ENCODE data around the gene BAHD1. TPM values are rescaled to one million over a fixed set of nuclear protein-coding genes. Genes with fewer than 3 reads are reported as not detected.
A peak's percentile ranks its signal among the peaks of the same experiment; 100 is the strongest.

BAHD1 gene
- polyA plus RNA-seq, 1 of the 3 experiments (the other 2 are of a cell fraction): 5.5 TPM

DNA sequence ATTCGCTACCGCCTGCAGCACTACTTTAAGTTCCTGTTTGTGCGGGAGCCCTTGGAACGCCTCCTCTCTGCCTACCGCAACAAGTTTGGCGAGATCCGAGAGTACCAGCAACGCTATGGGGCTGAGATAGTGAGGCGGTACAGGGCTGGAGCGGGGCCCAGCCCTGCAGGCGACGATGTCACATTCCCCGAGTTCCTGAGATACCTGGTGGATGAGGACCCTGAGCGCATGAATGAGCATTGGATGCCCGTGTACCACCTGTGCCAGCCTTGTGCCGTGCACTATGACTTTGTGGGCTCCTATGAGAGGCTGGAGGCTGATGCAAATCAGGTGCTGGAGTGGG, 31.0 kb downstream of the BAHD1 start (continued):
- no peak for TF ChIP-seq MEF2A (IDR thresholded peaks at IDR 0.05; ENCODE audit: borderline replicate concordance, low read depth)

DNA sequence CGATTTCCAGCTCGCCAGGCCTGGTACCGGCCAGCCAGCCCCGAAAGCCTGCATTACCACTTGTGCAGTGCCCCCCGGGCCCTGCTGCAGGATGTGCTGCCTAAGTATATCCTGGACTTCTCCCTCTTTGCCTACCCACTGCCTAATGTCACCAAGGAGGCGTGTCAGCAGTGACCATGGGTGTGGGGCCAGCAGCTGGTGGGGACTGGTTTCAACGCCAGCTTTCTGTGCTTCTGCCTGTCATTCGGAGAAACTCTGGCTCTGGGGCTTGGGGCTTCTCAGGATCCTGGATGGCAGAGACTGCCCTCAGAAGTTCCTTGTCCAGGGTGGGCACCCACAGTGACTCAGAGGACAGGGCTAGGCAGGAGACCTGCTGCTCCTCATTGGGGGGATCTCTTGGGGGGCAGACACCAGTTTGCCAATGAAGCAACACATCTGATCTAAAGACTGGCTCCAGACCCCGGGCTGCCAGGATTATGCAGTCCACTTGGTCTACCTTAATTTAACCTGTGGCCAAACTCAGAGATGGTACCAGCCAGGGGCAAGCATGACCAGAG, 31.5 kb downstream of the BAHD1 start:
- peaks cover 23% of the 10 kb centered on the region for H3F3A ChIP-seq (replicated peaks; ENCODE audit: insufficient read depth)
- H3K4me1 ChIP-seq (ENCODE audit: control insufficient read depth in 1 of 2, insufficient read depth in 2 of 2, low read depth in 1 of 2, low read length in 1 of 2): peaks cover 15 to 27% of the 10 kb centered on the region in 2 experiments; a peak in 3 of 4 replicates
- ChIA-PET POLR2A (no interaction called here), CTCF (interaction anchor here (0.8 kb wide), 1 partner anchor 35 kb away, joined by 3 read pairs; no protein-coding TSS in a partner anchor)
- H2AFZ ChIP-seq (ENCODE audit: low read depth): no peak overlapping the region
- 100% methylated on average over 1 of the region's 9 CpGs for WGBS (ENCODE audit: low lambda C conversion rate)
- no peak overlapping the region for H3K9ac ChIP-seq
- TF ChIP-seq FOSL2 (IDR thresholded peaks at IDR 0.05; ENCODE audit: borderline replicate concordance, low read depth) (no peak), JUND (IDR thresholded peaks at IDR 0.05) (no peak), RAD21 (IDR thresholded peaks at IDR 0.05; ENCODE audit: low read length) (no peak), GATA2 (CRISPR knock-in tag; IDR thresholded peaks at IDR 0.05) (no peak), RCOR1 (IDR thresholded peaks at IDR 0.05; ENCODE audit: low read length) (no peak), SMC3 (IDR thresholded peaks at IDR 0.05; ENCODE audit: low read depth, low read length) (no peak), NFIC (IDR thresholded peaks at IDR 0.05; ENCODE audit: borderline replicate concordance) (no peak), RFX5 (IDR thresholded peaks at IDR 0.05; ENCODE audit: low read length) (no peak), EP300 (IDR thresholded peaks at IDR 0.05; ENCODE audit: borderline replicate concordance in 1 of 2, low read depth in 1 of 2, low read length in 1 of 2) (no peak), RXRA (IDR thresholded peaks at IDR 0.05; ENCODE audit: borderline replicate concordance, low read depth) (no peak), EZH2phosphoT487 (IDR thresholded peaks at IDR 0.05; ENCODE audit: borderline replicate concordance, low read depth) (no peak), ELF1 (IDR thresholded peaks at IDR 0.05) (no peak), SIN3A (IDR thresholded peaks at IDR 0.05; ENCODE audit: borderline replicate concordance, low read depth, low read length) (no peak), MXI1 (IDR thresholded peaks at IDR 0.05; ENCODE audit: low read depth, low read length) (no peak), TEAD4 (IDR thresholded peaks at IDR 0.05; ENCODE audit: borderline replicate concordance, insufficient read depth) (no peak)
- TF ChIP-seq, protein P1, sequence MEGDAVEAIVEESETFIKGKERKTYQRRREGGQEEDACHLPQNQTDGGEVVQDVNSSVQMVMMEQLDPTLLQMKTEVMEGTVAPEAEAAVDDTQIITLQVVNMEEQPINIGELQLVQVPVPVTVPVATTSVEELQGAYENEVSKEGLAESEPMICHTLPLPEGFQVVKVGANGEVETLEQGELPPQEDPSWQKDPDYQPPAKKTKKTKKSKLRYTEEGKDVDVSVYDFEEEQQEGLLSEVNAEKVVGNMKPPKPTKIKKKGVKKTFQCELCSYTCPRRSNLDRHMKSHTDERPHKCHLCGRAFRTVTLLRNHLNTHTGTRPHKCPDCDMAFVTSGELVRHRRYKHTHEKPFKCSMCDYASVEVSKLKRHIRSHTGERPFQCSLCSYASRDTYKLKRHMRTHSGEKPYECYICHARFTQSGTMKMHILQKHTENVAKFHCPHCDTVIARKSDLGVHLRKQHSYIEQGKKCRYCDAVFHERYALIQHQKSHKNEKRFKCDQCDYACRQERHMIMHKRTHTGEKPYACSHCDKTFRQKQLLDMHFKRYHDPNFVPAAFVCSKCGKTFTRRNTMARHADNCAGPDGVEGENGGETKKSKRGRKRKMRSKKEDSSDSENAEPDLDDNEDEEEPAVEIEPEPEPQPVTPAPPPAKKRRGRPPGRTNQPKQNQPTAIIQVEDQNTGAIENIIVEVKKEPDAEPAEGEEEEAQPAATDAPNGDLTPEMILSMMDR (IDR thresholded peaks at IDR 0.05): no peak
- TF ChIP-seq, protein P2, sequence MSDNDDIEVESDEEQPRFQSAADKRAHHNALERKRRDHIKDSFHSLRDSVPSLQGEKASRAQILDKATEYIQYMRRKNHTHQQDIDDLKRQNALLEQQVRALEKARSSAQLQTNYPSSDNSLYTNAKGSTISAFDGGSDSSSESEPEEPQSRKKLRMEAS (IDR thresholded peaks at IDR 0.05; ENCODE audit: low read depth): no peak
- TF ChIP-seq, protein P3, sequence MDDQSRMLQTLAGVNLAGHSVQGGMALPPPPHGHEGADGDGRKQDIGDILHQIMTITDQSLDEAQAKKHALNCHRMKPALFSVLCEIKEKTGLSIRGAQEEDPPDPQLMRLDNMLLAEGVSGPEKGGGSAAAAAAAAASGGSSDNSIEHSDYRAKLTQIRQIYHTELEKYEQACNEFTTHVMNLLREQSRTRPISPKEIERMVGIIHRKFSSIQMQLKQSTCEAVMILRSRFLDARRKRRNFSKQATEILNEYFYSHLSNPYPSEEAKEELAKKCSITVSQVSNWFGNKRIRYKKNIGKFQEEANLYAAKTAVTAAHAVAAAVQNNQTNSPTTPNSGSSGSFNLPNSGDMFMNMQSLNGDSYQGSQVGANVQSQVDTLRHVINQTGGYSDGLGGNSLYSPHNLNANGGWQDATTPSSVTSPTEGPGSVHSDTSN (IDR thresholded peaks at IDR 0.05): no peak
- TF ChIP-seq, protein P4, sequence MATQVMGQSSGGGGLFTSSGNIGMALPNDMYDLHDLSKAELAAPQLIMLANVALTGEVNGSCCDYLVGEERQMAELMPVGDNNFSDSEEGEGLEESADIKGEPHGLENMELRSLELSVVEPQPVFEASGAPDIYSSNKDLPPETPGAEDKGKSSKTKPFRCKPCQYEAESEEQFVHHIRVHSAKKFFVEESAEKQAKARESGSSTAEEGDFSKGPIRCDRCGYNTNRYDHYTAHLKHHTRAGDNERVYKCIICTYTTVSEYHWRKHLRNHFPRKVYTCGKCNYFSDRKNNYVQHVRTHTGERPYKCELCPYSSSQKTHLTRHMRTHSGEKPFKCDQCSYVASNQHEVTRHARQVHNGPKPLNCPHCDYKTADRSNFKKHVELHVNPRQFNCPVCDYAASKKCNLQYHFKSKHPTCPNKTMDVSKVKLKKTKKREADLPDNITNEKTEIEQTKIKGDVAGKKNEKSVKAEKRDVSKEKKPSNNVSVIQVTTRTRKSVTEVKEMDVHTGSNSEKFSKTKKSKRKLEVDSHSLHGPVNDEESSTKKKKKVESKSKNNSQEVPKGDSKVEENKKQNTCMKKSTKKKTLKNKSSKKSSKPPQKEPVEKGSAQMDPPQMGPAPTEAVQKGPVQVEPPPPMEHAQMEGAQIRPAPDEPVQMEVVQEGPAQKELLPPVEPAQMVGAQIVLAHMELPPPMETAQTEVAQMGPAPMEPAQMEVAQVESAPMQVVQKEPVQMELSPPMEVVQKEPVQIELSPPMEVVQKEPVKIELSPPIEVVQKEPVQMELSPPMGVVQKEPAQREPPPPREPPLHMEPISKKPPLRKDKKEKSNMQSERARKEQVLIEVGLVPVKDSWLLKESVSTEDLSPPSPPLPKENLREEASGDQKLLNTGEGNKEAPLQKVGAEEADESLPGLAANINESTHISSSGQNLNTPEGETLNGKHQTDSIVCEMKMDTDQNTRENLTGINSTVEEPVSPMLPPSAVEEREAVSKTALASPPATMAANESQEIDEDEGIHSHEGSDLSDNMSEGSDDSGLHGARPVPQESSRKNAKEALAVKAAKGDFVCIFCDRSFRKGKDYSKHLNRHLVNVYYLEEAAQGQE (IDR thresholded peaks at IDR 0.05; ENCODE audit: low read depth, low read length): no peak
- H3K4me3 ChIP-seq (ENCODE audit: low read depth in 2 of 2, low read length in 1 of 2): peak overlapping the region; percentile 83 to 86
- H3K27ac ChIP-seq (ENCODE audit: low read depth in 2 of 2, low read length in 1 of 2): no peak overlapping the region
- DNase-seq: no peak
- peaks cover 9% of the 10 kb centered on the region; the same call in 1 of the 2 replicates for H3K79me2 ChIP-seq (ENCODE audit: insufficient read depth)
- no peaks in the 10 kb centered on the region for H4K20me1 ChIP-seq (ENCODE audit: insufficient read depth)
- no peaks in the 10 kb centered on the region for H3K36me3 ChIP-seq (replicated peaks in 1 of 2; ENCODE audit: control insufficient read depth in 1 of 2, insufficient read depth in 2 of 2, low read length in 1 of 2)
- no peaks in the 10 kb centered on the region for H3K9me3 ChIP-seq
- no peaks in the 10 kb centered on the region for H3K27me3 ChIP-seq (ENCODE audit: insufficient read depth)
- no peaks in the 10 kb centered on the region for H3K9me2 ChIP-seq
- peak overlapping the region; percentile 99 for H3K4me2 ChIP-seq
